Posterior vena cava (tissue), 2 donors: ENCODE results near the gene TRAF3. TPM values are rescaled to one million over a fixed set of nuclear protein-coding genes. Genes with fewer than 3 reads are reported as not detected.
A peak's percentile ranks its signal among the peaks of the same experiment; 100 is the strongest.

Source experiments
- DNase-seq: peaks from one replicate; pipeline ENCODE4 v3.0.0-alpha.2; 2020; ENCODE audit warnings: low spot score
- intact Hi-C, 2 donors: fragments of 100-400 bp; cut with DNase I; formaldehyde crosslinking; loops; one replicate each; pipeline versions ENCODE4 v1.14.1 to v1.14.2; 2022 to 2023
- total RNA-seq, 2 donors: library from RNA; stranded (reverse); fragmentation: NEBNext Ultra II Directional; extraction: Animal tissue kit (Norgen Biotek cat#: 25700); gene quantifications; one replicate each; pipeline ENCODE4 v1.2.1, GENCODE V29; 2021
- donor health status: DM: yes; HTN: yes; CAD: no.
- donor health status: DM: yes; HTN: yes; CAD: no.

Gene TRAF3
- total RNA-seq, 2 donors from 2014 or later, result 17.8 to 28.0 TPM

GRCh38 chr14:102909911-102910310 is 132.7 kb downstream of the TRAF3 start:
- DNase-seq, result peak; percentile 3
- intact Hi-C loops, result loop anchor here (10.0 kb wide), 2 partner anchors 135 to 215 kb away; partner anchors contain the start of gene TRAF3 (in 1 of the 2)

- peak; percentile 72 for DNase-seq
Observed at GRCh38 chr14:102910442-102910841, 133.2 kb downstream of the TRAF3 start.

GRCh38 chr14:102911541-102911951 is 134.3 kb downstream of the TRAF3 start:
- DNase-seq, result peak; percentile 75
- intact Hi-C loops, result loop anchor here (10.0 kb wide), 2 partner anchors 137 to 217 kb away; partner anchors contain the start of gene TRAF3 (in 1 of the 2)

More at GRCh38 chr14:102910442-102910841, 133.2 kb downstream of the TRAF3 start:
- intact Hi-C loops, result loop anchor here (10.0 kb wide), 2 partner anchors 136 to 216 kb away; partner anchors contain the start of gene TRAF3 (in 1 of the 2)

GRCh38 chr14:102911991-102912761 is 134.9 kb downstream of the TRAF3 start:
- intact Hi-C loops, result loop anchor here (10.0 kb wide), 2 partner anchors 137 to 217 kb away; partner anchors contain the start of gene TRAF3 (in 1 of the 2)
- DNase-seq, result peak; percentile 70

- peak; percentile 67 for DNase-seq
- intact Hi-C loops, result loop anchor here (10.0 kb wide), 2 partner anchors 139 to 219 kb away; partner anchors contain the start of gene TRAF3 (in 1 of the 2)
Observed at GRCh38 chr14:102913341-102914211, 136.3 kb downstream of the TRAF3 start.

GRCh38 chr14:102914474-102915291 is 137.4 kb downstream of the TRAF3 start:
- peak; percentile 79 for DNase-seq
- intact Hi-C loops, result loop anchor here (10.0 kb wide), 2 partner anchors 140 to 220 kb away; partner anchors contain the start of gene TRAF3 (in 1 of the 2)

GRCh38 chr14:102915292-102916110 is 138.3 kb downstream of the TRAF3 start:
- intact Hi-C loops, result loop anchor here (1.0 to 10.0 kb wide), 3 partner anchors 141 to 295 kb away; partner anchors contain the start of gene TRAF3 (in 1 of the 2)
- DNase-seq, result peak; percentile 48

GRCh38 chr14:102916347-102917055 is 139.3 kb downstream of the TRAF3 start:
- intact Hi-C loops, result loop anchor here (1.0 to 10.0 kb wide), 3 partner anchors 142 to 296 kb away; partner anchors contain the start of gene TRAF3 (in 1 of the 2)
- peak; percentile 67 for DNase-seq

- intact Hi-C loops, result loop anchor here (10.0 kb wide), 2 partner anchors 142 to 222 kb away; partner anchors contain the start of gene TRAF3 (in 1 of the 2)
- DNase-seq, result peak; percentile 76
Observed at GRCh38 chr14:102917056-102917385, 139.8 kb downstream of the TRAF3 start.

- peak; percentile 88 for DNase-seq
- intact Hi-C loops, result loop anchor here (10.0 kb wide), 2 partner anchors 143 to 223 kb away; partner anchors contain the start of gene TRAF3 (in 1 of the 2)
Observed at GRCh38 chr14:102917469-102918211, 140.4 kb downstream of the TRAF3 start.

- DNase-seq, result no peak
- intact Hi-C loops, result loop anchor here (10.0 kb wide), 2 partner anchors 144 to 224 kb away; partner anchors contain the start of gene TRAF3 (in 1 of the 2)
Observed at GRCh38 chr14:102918438-102918837, 141.2 kb downstream of the TRAF3 start.

GRCh38 chr14:102920273-102920997 is 143.2 kb downstream of the TRAF3 start:
- intact Hi-C loops, result no loop called here
- no peak for DNase-seq

- DNase-seq, result no peak
- intact Hi-C loops, result no loop called here
Observed at GRCh38 chr14:102920998-102921304, 143.7 kb downstream of the TRAF3 start.

- DNase-seq, result no peak
- intact Hi-C loops, result no loop called here
Observed at GRCh38 chr14:102922490-102923200, 145.4 kb downstream of the TRAF3 start, which contains the start of gene AMN. AMN (plus strand) TSS chr14:102922663; CDS start chr14:102922689, 26 bp downstream.
